Measurements from ENCODE around the gene ARHGAP26.

The ARHGAP26 gene

GRCh38 chr5:142816531-142817430 is 46.6 kb downstream of the ARHGAP26 start:
- no peak for DNase-seq

GRCh38 chr5:142817949-142818431 is 47.8 kb downstream of the ARHGAP26 start:
- no peak for DNase-seq

GRCh38 chr5:142819292-142819691 is 49.1 kb downstream of the ARHGAP26 start:
- no peak for DNase-seq

GRCh38 chr5:142819825-142820224 is 49.6 kb downstream of the ARHGAP26 start:
- DNase-seq, result no peak

GRCh38 chr5:142820447-142820846 is 50.3 kb downstream of the ARHGAP26 start:
- DNase-seq, result no peak

GRCh38 chr5:142821034-142821732 is 51.0 kb downstream of the ARHGAP26 start:
- DNase-seq, result no peak

- DNase-seq, result no peak
Measured at GRCh38 chr5:142821733-142822487, 51.7 kb downstream of the ARHGAP26 start.

GRCh38 chr5:142823126-142823525 is 52.9 kb downstream of the ARHGAP26 start:
- DNase-seq, result no peak

GRCh38 chr5:142823806-142824205 is 53.6 kb downstream of the ARHGAP26 start:
- DNase-seq, result no peak

GRCh38 chr5:142824391-142824790 is 54.2 kb downstream of the ARHGAP26 start:
- no peak for DNase-seq

GRCh38 chr5:142825378-142826089 is 55.4 kb downstream of the ARHGAP26 start:
- DNase-seq, result no peak

GRCh38 chr5:142826093-142826492 is 55.9 kb downstream of the ARHGAP26 start:
- no peak for DNase-seq

- peak; percentile 19 for DNase-seq
Measured at GRCh38 chr5:142826741-142827492, 56.7 kb downstream of the ARHGAP26 start.

- no peak for DNase-seq
Measured at GRCh38 chr5:142827934-142828576, 57.9 kb downstream of the ARHGAP26 start.

GRCh38 chr5:142828797-142829535 is 58.8 kb downstream of the ARHGAP26 start:
- no peak for DNase-seq

- no peak for DNase-seq
Measured at GRCh38 chr5:142829801-142830220, 59.6 kb downstream of the ARHGAP26 start.

- DNase-seq, result no peak
Measured at GRCh38 chr5:142830241-142831008, 60.2 kb downstream of the ARHGAP26 start.

- no peak for DNase-seq
Measured at GRCh38 chr5:142831009-142831383, 60.8 kb downstream of the ARHGAP26 start.

GRCh38 chr5:142832263-142832662 is 62.1 kb downstream of the ARHGAP26 start:
- DNase-seq, result no peak
